Right renal cortex interstitium (tissue), 3 donors: ENCODE measurements around the gene PPFIBP2. TPM values are rescaled to one million over a fixed set of nuclear protein-coding genes. Genes with fewer than 3 reads are reported as not detected.

Experiments used
- DNase-seq, 3 donors: peaks; one replicate each; pipeline ENCODE4 v3.0.0-alpha.2; 2013; ENCODE audit warnings: low read depth in 3 of 3, low spot score in 2 of 3
- polyA plus RNA-seq, 3 donors: library from polyadenylated mRNA; unstranded; fragments of 120-200 nt; gene quantifications; one replicate each; pipeline ENCODE4 v1.2.1, GENCODE V29; 2013; ENCODE audit not compliant: insufficient read length in 3 of 3

PPFIBP2 gene
- polyA plus RNA-seq = 10 to 100 TPM; 49.6 to 69.6 (median 66.5) TPM

- peak; percentile 50 to 63 (median 56) for DNase-seq
Observed at GRCh38 chr11:7513234-7514098, at the start of gene PPFIBP2. Gene PPFIBP2 (plus strand): TSS chr11:7513999. CDS start chr11:7549476, 35,477 bp downstream.

GRCh38 chr11:7467652-7468051 lies 46.1 kb upstream of the PPFIBP2 start:
- DNase-seq = no peak

- DNase-seq = no peak
Observed at GRCh38 chr11:7469351-7469865, 44.4 kb upstream of the PPFIBP2 start.

GRCh38 chr11:7471071-7471470 lies 42.7 kb upstream of the PPFIBP2 start:
- DNase-seq = no peak

GRCh38 chr11:7473717-7474116 lies 40.1 kb upstream of the PPFIBP2 start:
- DNase-seq = no peak

GRCh38 chr11:7480113-7480512 lies 33.7 kb upstream of the PPFIBP2 start:
- DNase-seq = no peak

GRCh38 chr11:7484131-7484530 lies 29.7 kb upstream of the PPFIBP2 start:
- DNase-seq = no peak

- no peak for DNase-seq
Observed at GRCh38 chr11:7484645-7485044, 29.2 kb upstream of the PPFIBP2 start.

GRCh38 chr11:7485186-7486097 lies 28.4 kb upstream of the PPFIBP2 start, which contains the start of gene OLFML1:
Gene OLFML1 (plus strand): TSS chr11:7485506. CDS start chr11:7485876, 370 bp downstream.
- peak; percentile 39 to 54 (median 45) for DNase-seq

- DNase-seq = no peak
Observed at GRCh38 chr11:7486098-7486780, 27.6 kb upstream of the PPFIBP2 start.

GRCh38 chr11:7486781-7487140 lies 27.0 kb upstream of the PPFIBP2 start:
- DNase-seq = no peak

GRCh38 chr11:7487360-7487759 lies 26.4 kb upstream of the PPFIBP2 start:
- no peak for DNase-seq

- DNase-seq = no peak
Observed at GRCh38 chr11:7488681-7489080, 25.1 kb upstream of the PPFIBP2 start.

GRCh38 chr11:7489376-7489775 lies 24.4 kb upstream of the PPFIBP2 start:
- no peak for DNase-seq

GRCh38 chr11:7490054-7490453 lies 23.7 kb upstream of the PPFIBP2 start:
- DNase-seq = no peak

- no peak for DNase-seq
Observed at GRCh38 chr11:7490535-7490934, 23.3 kb upstream of the PPFIBP2 start.

- no peak for DNase-seq
Observed at GRCh38 chr11:7492253-7492652, 21.5 kb upstream of the PPFIBP2 start.

GRCh38 chr11:7493670-7494069 lies 20.1 kb upstream of the PPFIBP2 start:
- DNase-seq = no peak

GRCh38 chr11:7494086-7494745 lies 19.6 kb upstream of the PPFIBP2 start:
- no peak for DNase-seq
